Measurements from ENCODE around the gene MAZ. TPM values are rescaled to one million over a fixed set of nuclear protein-coding genes. Genes with fewer than 3 reads are reported as not detected.

The MAZ gene
- total and polyA plus RNA-seq, 2 of the 8 experiments (the other 6 are each of a cell fraction or from before 2014, with no cell fraction given), result 219 to 380 TPM

GRCh38 chr16:29850998-29851397 lies 44.7 kb downstream of the MAZ start (continued):
- no peak for TF ChIP-seq ZNF274 (IDR thresholded peaks at IDR 0.05; ENCODE audit: borderline replicate concordance, extremely low read depth, low read length)
- no peak for TF ChIP-seq E2F6 (IDR thresholded peaks at IDR 0.05)
- TF ChIP-seq CTBP2 (IDR thresholded peaks at IDR 0.05; ENCODE audit: borderline replicate concordance, insufficient read depth, insufficient read length, low read length), result no peak

All from H1 (cell line).